ENCODE measurements around the gene AP5S1. TPM values are rescaled to one million over a fixed set of nuclear protein-coding genes. Genes with fewer than 3 reads are reported as not detected.

The AP5S1 gene
- total RNA-seq, 1 donor from 2014 or later: 13.8 TPM

DNA sequence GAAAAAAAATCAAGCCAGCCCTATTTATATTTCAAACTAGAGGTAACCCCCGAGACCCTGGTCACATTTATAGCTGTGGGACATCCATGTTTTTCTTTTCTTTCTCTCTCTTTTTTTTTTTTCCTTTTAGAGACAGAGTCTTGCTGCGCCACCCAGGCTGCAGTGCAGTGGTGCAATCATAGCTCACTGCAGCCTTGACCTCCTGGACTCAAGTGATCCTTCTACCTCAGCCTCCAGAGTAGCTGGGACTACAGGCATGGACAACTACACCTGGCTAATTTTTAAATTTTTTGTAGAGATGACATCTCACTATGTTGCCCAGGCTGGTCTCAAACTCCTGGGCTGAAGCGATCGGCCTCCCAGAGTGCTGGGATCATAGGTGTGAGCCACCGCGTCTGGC is 38.3 kb downstream of the AP5S1 start:
- peaks cover 45% of the 10 kb centered on the region for H3K36me3 Mint-ChIP-seq
- DNase-seq (ENCODE audit: low spot score in 2 of 2, unreplicated experiment in 2 of 2): no peak
- H3K4me3 Mint-ChIP-seq: no peak overlapping the region
- H3K4me1 Mint-ChIP-seq: no peaks in the 10 kb centered on the region
- TF ChIP-seq, protein P1, sequence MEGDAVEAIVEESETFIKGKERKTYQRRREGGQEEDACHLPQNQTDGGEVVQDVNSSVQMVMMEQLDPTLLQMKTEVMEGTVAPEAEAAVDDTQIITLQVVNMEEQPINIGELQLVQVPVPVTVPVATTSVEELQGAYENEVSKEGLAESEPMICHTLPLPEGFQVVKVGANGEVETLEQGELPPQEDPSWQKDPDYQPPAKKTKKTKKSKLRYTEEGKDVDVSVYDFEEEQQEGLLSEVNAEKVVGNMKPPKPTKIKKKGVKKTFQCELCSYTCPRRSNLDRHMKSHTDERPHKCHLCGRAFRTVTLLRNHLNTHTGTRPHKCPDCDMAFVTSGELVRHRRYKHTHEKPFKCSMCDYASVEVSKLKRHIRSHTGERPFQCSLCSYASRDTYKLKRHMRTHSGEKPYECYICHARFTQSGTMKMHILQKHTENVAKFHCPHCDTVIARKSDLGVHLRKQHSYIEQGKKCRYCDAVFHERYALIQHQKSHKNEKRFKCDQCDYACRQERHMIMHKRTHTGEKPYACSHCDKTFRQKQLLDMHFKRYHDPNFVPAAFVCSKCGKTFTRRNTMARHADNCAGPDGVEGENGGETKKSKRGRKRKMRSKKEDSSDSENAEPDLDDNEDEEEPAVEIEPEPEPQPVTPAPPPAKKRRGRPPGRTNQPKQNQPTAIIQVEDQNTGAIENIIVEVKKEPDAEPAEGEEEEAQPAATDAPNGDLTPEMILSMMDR (IDR thresholded peaks at IDR 0.05; ENCODE audit: unreplicated experiment): no peak
- no peaks in the 10 kb centered on the region for H3K27me3 Mint-ChIP-seq (ENCODE audit: low read depth)
- H3K9me3 Mint-ChIP-seq: no peaks in the 10 kb centered on the region
- no peak overlapping the region for H3K27ac Mint-ChIP-seq

DNA sequence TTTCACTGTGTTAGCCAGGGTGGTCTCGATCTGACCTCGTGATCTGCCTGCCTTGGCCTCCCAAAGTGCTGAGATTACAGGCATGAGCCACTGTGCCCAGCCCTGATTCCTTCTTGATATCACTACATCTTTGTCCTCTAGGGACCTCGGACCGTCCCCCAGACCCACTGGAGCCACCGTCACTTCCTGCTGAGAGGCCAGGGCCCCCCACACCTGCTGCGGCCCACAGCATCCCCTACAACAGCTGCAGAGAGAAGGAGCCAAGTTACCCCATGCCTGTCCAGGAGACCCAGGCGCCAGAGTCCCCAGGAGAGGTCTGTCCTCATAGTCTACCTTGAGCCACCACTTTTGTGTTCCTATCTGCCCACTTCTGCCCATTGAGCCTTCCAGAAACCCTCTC is 40.8 kb downstream of the AP5S1 start:
- Mint-ChIP-seq H3K4me3 (no peak overlapping the region), H3K4me1 (no peaks in the 10 kb centered on the region), H3K9me3 (no peaks in the 10 kb centered on the region), H3K36me3 (peaks cover 38% of the 10 kb centered on the region), H3K27me3 (ENCODE audit: low read depth) (no peaks in the 10 kb centered on the region), H3K27ac (no peak overlapping the region)
- DNase-seq (ENCODE audit: low spot score in 2 of 2, unreplicated experiment in 2 of 2): no peak
- TF ChIP-seq, protein P1 (IDR thresholded peaks at IDR 0.05; ENCODE audit: unreplicated experiment): no peak

DNA sequence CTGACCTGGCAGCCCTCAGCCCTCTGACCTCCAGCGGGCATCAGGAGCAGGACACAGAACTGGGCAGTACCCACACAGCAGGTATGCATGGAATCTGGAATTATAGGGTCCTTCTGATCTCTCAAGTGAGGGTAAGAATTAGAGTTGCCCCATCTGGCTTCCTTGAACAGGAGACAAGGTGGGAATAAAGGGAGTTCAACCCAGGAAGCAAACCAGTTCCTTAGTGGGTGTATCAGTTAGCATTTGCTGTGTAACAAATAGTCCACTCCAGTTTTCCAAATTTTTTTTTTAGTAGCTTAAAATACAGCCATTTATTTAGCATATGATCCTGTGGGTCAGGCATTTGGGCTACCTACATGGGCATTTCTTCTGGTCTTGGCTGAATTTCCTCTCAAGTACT is 42.0 kb downstream of the AP5S1 start:
- H3K4me3 Mint-ChIP-seq: no peak overlapping the region
- DNase-seq (ENCODE audit: low spot score in 2 of 2, unreplicated experiment in 2 of 2): no peak
- no peak overlapping the region for H3K27ac Mint-ChIP-seq
- no peaks in the 10 kb centered on the region for H3K27me3 Mint-ChIP-seq (ENCODE audit: low read depth)
- TF ChIP-seq, protein P1 (IDR thresholded peaks at IDR 0.05; ENCODE audit: unreplicated experiment): no peak
- H3K9me3 Mint-ChIP-seq: no peaks in the 10 kb centered on the region
- H3K4me1 Mint-ChIP-seq: no peaks in the 10 kb centered on the region
- peaks cover 34% of the 10 kb centered on the region for H3K36me3 Mint-ChIP-seq

DNA sequence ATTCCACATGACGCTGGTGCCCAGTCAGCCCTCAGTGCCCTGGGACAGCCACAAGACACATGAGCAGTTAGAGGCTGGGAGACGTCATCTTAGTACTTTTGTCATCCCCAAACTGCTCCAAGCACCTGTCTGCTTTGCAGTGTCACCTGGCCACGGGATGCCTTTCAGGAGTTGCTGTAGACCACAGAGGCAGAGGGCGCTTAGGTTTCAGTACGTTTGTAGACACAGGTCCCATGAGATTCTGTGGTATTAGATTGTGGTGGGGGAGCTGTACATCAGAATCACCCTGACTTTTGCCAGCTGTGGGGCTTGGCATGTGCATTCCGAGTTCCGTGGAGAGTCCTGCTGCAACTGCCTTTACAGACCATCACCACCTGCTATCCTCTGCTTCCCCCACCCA is 43.0 kb downstream of the AP5S1 start:
- peaks cover 33% of the 10 kb centered on the region for H3K36me3 Mint-ChIP-seq
- H3K4me3 Mint-ChIP-seq: no peak overlapping the region
- DNase-seq (ENCODE audit: low spot score in 2 of 2, unreplicated experiment in 2 of 2): no peak
- no peak overlapping the region for H3K27ac Mint-ChIP-seq
- no peaks in the 10 kb centered on the region for H3K9me3 Mint-ChIP-seq
- no peaks in the 10 kb centered on the region for H3K27me3 Mint-ChIP-seq (ENCODE audit: low read depth)
- H3K4me1 Mint-ChIP-seq: no peaks in the 10 kb centered on the region
- TF ChIP-seq, protein P1 (IDR thresholded peaks at IDR 0.05; ENCODE audit: unreplicated experiment): no peak

GRCh38 chr20:3864518-3864917 is 44.2 kb downstream of the AP5S1 start:
- DNase-seq (ENCODE audit: low spot score in 2 of 2, unreplicated experiment in 2 of 2): no peak
- Mint-ChIP-seq H3K27ac (no peak overlapping the region), H3K4me3 (no peak overlapping the region), H3K27me3 (ENCODE audit: low read depth) (no peaks in the 10 kb centered on the region), H3K4me1 (no peaks in the 10 kb centered on the region), H3K9me3 (no peaks in the 10 kb centered on the region), H3K36me3 (peaks cover 33% of the 10 kb centered on the region)
- TF ChIP-seq, protein P1 (IDR thresholded peaks at IDR 0.05; ENCODE audit: unreplicated experiment): no peak
